Measurements from ENCODE around the gene PRDX3. TPM values are rescaled to one million over a fixed set of nuclear protein-coding genes. Genes with fewer than 3 reads are reported as not detected.

Gene PRDX3
- total RNA-seq, 4 donors from 2014 or later = 58.8 to 78.3 (median 62.1) TPM

DNA sequence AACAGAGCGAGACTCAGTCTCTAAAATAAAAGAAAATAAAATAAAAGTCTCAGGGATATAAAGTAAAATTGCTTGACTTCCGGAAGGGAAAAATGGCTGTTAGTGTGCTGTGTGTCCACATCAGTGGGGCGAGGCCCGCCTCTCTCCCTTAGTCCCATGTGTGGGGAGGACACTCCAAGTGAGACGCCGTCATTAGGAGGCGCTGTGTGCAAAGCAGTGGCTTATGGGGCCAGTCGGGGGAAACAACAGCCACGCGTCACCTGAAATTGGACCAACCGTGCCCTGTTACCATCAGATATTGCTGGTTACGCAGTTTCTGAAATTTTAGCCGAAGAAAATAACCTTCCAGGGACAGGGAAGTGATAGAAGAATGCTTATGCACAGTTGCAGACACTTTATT, 28.9 kb downstream of the PRDX3 start:
- Histone ChIP-seq H3K27me3 (no peaks in the 10 kb centered on the region), H3K4me3 (no peak overlapping the region), H3K36me3 (peaks cover 83% of the 10 kb centered on the region), H3K9me3 (no peaks in the 10 kb centered on the region), H3K27ac (no peak overlapping the region), H3K4me1 (no peaks in the 10 kb centered on the region)
- TF ChIP-seq, protein P1, sequence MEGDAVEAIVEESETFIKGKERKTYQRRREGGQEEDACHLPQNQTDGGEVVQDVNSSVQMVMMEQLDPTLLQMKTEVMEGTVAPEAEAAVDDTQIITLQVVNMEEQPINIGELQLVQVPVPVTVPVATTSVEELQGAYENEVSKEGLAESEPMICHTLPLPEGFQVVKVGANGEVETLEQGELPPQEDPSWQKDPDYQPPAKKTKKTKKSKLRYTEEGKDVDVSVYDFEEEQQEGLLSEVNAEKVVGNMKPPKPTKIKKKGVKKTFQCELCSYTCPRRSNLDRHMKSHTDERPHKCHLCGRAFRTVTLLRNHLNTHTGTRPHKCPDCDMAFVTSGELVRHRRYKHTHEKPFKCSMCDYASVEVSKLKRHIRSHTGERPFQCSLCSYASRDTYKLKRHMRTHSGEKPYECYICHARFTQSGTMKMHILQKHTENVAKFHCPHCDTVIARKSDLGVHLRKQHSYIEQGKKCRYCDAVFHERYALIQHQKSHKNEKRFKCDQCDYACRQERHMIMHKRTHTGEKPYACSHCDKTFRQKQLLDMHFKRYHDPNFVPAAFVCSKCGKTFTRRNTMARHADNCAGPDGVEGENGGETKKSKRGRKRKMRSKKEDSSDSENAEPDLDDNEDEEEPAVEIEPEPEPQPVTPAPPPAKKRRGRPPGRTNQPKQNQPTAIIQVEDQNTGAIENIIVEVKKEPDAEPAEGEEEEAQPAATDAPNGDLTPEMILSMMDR (IDR thresholded peaks at IDR 0.05) = no peak
- no peak for TF ChIP-seq POLR2AphosphoS5 (IDR thresholded peaks at IDR 0.05)
- no peak for TF ChIP-seq EP300 (IDR thresholded peaks at IDR 0.05)
- TF ChIP-seq POLR2A (IDR thresholded peaks at IDR 0.05) = no peak
- 97% methylated on average over 12 of the region's 13 CpGs for WGBS
- DNase-seq (ENCODE audit: low spot score in 2 of 2) = no peak

DNA sequence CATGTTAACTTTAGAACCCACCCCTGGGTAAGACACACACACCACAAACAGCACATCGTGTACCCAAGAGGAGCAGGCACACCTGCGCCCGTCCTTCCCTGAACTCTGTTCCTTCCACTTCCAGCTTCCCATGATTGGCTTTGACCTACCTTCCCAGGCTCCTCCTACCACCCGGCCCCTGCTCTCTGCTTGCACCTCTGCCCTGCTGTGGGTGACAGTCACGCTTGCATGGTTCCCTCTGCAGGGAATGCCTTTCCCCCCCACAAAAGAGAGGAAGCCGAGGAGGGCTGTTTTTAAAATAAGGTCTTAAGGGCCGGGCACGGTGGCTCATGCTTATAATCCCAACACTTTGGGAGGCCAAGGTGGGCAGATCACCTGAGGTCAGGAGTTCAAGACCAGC, 29.5 kb downstream of the PRDX3 start:
- no peaks in the 10 kb centered on the region for H3K4me1 ChIP-seq
- no peak overlapping the region for H3K4me3 ChIP-seq
- no peak for DNase-seq (ENCODE audit: low spot score in 2 of 2)
- no peak overlapping the region for H3K27ac ChIP-seq
- 97% methylated on average over 8 of the region's 8 CpGs for WGBS
- H3K27me3 ChIP-seq = no peaks in the 10 kb centered on the region
- H3K36me3 ChIP-seq = peaks cover 78% of the 10 kb centered on the region
- no peaks in the 10 kb centered on the region for H3K9me3 ChIP-seq
- TF ChIP-seq POLR2A (IDR thresholded peaks at IDR 0.05) = no peak
- TF ChIP-seq, protein P1 (IDR thresholded peaks at IDR 0.05) = no peak
- TF ChIP-seq EP300 (IDR thresholded peaks at IDR 0.05) = no peak
- no peak for TF ChIP-seq POLR2AphosphoS5 (IDR thresholded peaks at IDR 0.05)

DNA sequence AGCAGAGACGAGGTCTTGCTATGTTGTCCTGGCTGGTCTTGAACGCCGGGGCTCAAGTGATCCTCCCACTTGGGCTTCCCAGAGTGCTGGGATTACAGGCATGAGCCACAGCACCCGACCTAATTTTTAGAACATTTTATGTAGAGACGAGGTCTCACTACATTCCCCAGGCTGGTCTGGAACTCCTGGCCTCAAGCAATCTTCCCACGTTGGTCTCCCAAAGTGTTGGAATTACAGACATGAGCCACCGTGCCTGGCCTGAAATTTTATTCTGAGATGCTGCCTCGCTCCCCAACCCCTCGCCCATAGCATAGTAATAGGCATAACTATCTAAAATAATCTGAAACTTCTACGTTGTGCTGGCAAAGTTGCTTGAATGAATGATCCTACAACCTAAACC, 35.0 kb downstream of the PRDX3 start:
- TF ChIP-seq POLR2AphosphoS5 (IDR thresholded peaks at IDR 0.05) = no peak
- TF ChIP-seq, protein P1 (IDR thresholded peaks at IDR 0.05) = no peak
- no peak for TF ChIP-seq EP300 (IDR thresholded peaks at IDR 0.05)
- no peak for TF ChIP-seq POLR2A (IDR thresholded peaks at IDR 0.05)
- WGBS = 95% methylated on average over 9 of the region's 10 CpGs
- no peak overlapping the region for H3K27ac ChIP-seq
- H3K36me3 ChIP-seq = peaks cover 49% of the 10 kb centered on the region
- H3K9me3 ChIP-seq = no peaks in the 10 kb centered on the region
- no peaks in the 10 kb centered on the region for H3K4me1 ChIP-seq
- no peak for DNase-seq (ENCODE audit: low spot score in 2 of 2)
- H3K4me3 ChIP-seq = no peak overlapping the region
- no peaks in the 10 kb centered on the region for H3K27me3 ChIP-seq

DNA sequence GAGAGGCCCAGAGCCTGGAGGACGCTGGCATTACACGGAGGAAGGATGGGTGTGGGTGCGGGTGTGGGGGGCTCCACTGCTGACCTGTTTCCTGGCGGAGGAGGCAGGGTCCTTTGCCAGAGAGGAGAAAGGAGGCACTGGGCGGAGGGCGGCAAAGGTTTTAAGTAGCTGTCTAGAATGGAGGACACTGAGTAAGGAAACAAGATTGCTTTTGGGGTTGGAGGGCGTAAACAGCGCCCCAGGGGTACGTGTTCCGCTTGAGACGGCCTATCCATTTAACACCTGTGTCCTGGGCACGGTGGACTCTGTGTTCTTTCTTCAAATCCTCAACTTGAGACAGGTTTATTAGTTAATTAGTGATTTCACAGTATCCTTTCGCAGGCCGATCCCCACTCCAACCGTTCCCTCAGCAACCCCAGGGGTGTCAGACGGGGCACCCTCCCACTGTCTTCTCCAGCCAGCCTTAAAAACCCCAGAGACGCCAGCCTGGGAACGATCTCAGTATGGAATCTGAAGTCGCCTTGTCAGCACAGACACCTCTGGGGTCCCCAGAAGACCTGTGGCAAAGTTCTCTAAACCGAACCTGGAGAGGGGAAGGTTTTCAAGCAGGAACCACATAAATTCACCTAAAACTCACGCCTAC, 37.9 kb downstream of the PRDX3 start:
- Histone ChIP-seq H3K4me3 (no peak overlapping the region), H3K36me3 (peaks cover 28% of the 10 kb centered on the region), H3K27ac (no peak overlapping the region), H3K4me1 (no peaks in the 10 kb centered on the region), H3K27me3 (no peaks in the 10 kb centered on the region), H3K9me3 (no peaks in the 10 kb centered on the region)
- 84% methylated on average over 21 of the region's 21 CpGs for WGBS
- DNase-seq (ENCODE audit: low spot score in 2 of 2) = no peak
- TF ChIP-seq, protein P1 (IDR thresholded peaks at IDR 0.05) = no peak
- TF ChIP-seq EP300 (IDR thresholded peaks at IDR 0.05) (no peak), POLR2AphosphoS5 (IDR thresholded peaks at IDR 0.05) (no peak), POLR2A (IDR thresholded peaks at IDR 0.05) (no peak)

DNA sequence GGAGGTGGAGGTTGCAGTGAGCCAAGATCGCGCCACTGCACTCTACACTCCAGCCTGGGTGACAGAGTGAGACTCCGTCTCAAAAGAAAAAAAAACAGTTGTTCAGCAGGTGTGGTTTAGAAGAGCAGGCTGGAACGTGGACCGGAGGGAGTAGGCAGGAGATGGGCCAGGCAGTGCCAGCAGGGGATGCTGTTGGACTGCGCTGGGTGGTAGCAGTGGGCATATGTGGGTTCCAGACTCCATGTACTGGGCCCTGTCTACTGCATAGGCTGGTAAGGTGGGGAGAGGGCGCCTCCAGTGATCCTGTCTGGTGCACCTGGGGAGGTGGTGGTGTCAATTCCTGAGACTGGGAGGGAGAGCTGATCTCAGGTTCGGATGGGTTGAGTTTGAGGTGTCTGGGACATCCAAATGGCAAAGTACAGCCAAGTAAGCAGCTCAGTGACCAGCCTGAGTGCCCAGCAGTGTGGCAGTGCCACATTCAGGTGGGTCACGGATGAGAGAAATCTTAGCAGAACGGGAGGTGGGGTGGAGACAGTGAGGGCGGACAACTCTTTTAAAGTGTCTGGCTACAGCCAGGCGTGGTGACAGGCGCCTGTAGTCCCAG, 39.0 kb downstream of the PRDX3 start:
- Histone ChIP-seq H3K27me3 (no peaks in the 10 kb centered on the region), H3K9me3 (no peaks in the 10 kb centered on the region), H3K4me3 (no peak overlapping the region), H3K4me1 (no peaks in the 10 kb centered on the region), H3K27ac (no peak overlapping the region), H3K36me3 (peaks cover 27% of the 10 kb centered on the region)
- no peak for DNase-seq (ENCODE audit: low spot score in 2 of 2)
- 67% methylated on average over 9 of the region's 13 CpGs for WGBS
- TF ChIP-seq POLR2A (IDR thresholded peaks at IDR 0.05) (no peak), EP300 (IDR thresholded peaks at IDR 0.05) (no peak), POLR2AphosphoS5 (IDR thresholded peaks at IDR 0.05) (no peak)
- TF ChIP-seq, protein P1 (IDR thresholded peaks at IDR 0.05) = peak in 1 of 2 donors; percentile 27

All from suprapubic skin (tissue), 4 donors.